Neural cell (in vitro differentiated cells): ENCODE results near the gene CCDC83. TPM values are rescaled to one million over a fixed set of nuclear protein-coding genes. Genes with fewer than 3 reads are reported as not detected.

Experiments
- H2AFZ ChIP-seq: fragments of 200-600, 300-800 bp; sonication (generic), shearing (Covaris generic); 2 replicates; pipeline ENCODE4 v1.6.0; 2014; ENCODE audit warnings: low read depth, mild to moderate bottlenecking, antibody characterized with exemption, low read length, moderate library complexity
- H3F3A ChIP-seq: fragments of 200-600 bp; shearing (Covaris generic); 2 replicates; pipeline ENCODE4 v1.6.1; 2016; ENCODE audit warnings: mild to moderate bottlenecking, moderate library complexity, mixed read lengths, antibody characterized with exemption, low read length; ENCODE audit not compliant: insufficient read depth, poor library complexity, severe bottlenecking
- H3K27ac ChIP-seq: fragments of 200-600, 300-800 bp; sonication (generic), shearing (Covaris generic); 2 replicates; pipeline ENCODE4 v1.5.1; 2014; ENCODE audit warnings: mild to moderate bottlenecking, low read length, moderate library complexity
- H3K27me3 ChIP-seq: fragments of 300-800, 200-600 bp; sonication (generic), shearing (Covaris generic); 2 replicates; pipeline ENCODE4 v1.6.0; 2014; ENCODE audit warnings: mild to moderate bottlenecking, low read depth, low read length, moderate library complexity; ENCODE audit not compliant: insufficient read depth
- H3K36me3 ChIP-seq: fragments of 300-800, 200-600 bp; sonication (generic), shearing (Covaris generic); 2 replicates; pipeline ENCODE4 v1.5.1; 2014; ENCODE audit warnings: mild to moderate bottlenecking, antibody characterized with exemption, low read length, moderate library complexity; ENCODE audit not compliant: insufficient read depth
- H3K4me2 ChIP-seq: fragments of 300-800, 200-600 bp; sonication (generic), shearing (Covaris generic); 2 replicates; pipeline ENCODE4 v1.6.0; 2014; ENCODE audit warnings: mild to moderate bottlenecking, low read length
- H3K4me3 ChIP-seq: fragments of 300-800, 200-600 bp; sonication (generic), shearing (Covaris generic); 2 replicates; pipeline ENCODE4 v1.5.1; 2014; ENCODE audit warnings: mild to moderate bottlenecking, low read length, moderate library complexity
- H3K79me2 ChIP-seq: fragments of 200-600 bp; shearing (Covaris generic); replicated peaks from 2 replicates; pipeline ENCODE4 v1.6.0; 2014; ENCODE audit warnings: mild to moderate bottlenecking, low read length, moderate library complexity; ENCODE audit not compliant: insufficient read depth
- H3K9ac ChIP-seq: fragments of 300-800, 200-600 bp; sonication (generic), shearing (Covaris generic); 2 replicates; pipeline ENCODE4 v1.6.1; 2016; ENCODE audit warnings: mild to moderate bottlenecking, low read length, mixed read lengths
- H3K9me2 ChIP-seq: fragments of 200-600 bp; shearing (Covaris generic); 2 replicates; pipeline ENCODE4 v1.6.1; 2016; ENCODE audit warnings: mild to moderate bottlenecking, low read length, mixed read lengths; ENCODE audit not compliant: insufficient read depth
- H3K9me3 ChIP-seq: fragments of 200-600, 300-800 bp; sonication (generic), shearing (Covaris generic); 2 replicates; pipeline ENCODE4 v1.6.1; 2016; ENCODE audit warnings: mild to moderate bottlenecking, mixed run types, low read length, moderate library complexity, mixed read lengths
- H4K20me1 ChIP-seq: fragments of 200-600 bp; shearing (Covaris generic); 2 replicates; pipeline ENCODE4 v1.6.1; 2016; ENCODE audit warnings: mild to moderate bottlenecking, mixed run types; ENCODE audit not compliant: insufficient read depth
- CTCF ChIP-seq: fragments of 450-650 bp; IDR thresholded peaks from 2 replicates; pipeline ENCODE4 v1.5.1; 2014; ENCODE audit warnings: antibody characterized with exemption, mild to moderate bottlenecking, moderate library complexity; ENCODE audit not compliant: poor library complexity, severe bottlenecking
- EP300 ChIP-seq: fragments of 450-650 bp; conservative IDR thresholded peaks from 2 replicates; pipeline ENCODE4 v1.6.1; 2014; ENCODE audit warnings: antibody characterized with exemption, mild to moderate bottlenecking, moderate library complexity; ENCODE audit not compliant: poor library complexity, severe bottlenecking
- EZH2 ChIP-seq: fragments of 200-600, 300-800 bp; shearing (Covaris generic), sonication (generic); IDR thresholded peaks from 2 replicates; pipeline ENCODE4 v1.6.1; 2014; ENCODE audit warnings: antibody characterized with exemption, low read length, borderline replicate concordance, mild to moderate bottlenecking; ENCODE audit not compliant: insufficient read depth, poor library complexity, severe bottlenecking
- MXI1 ChIP-seq: fragments of 450-650 bp; conservative IDR thresholded peaks from 2 replicates; pipeline ENCODE4 v1.6.1; 2014; ENCODE audit warnings: antibody characterized with exemption, mild to moderate bottlenecking; ENCODE audit not compliant: poor library complexity, severe bottlenecking
- POLR2AphosphoS5 ChIP-seq: IDR thresholded peaks from 2 replicates; pipeline ENCODE4 v1.6.1; 2012
- RAD21 ChIP-seq: fragments of 450-650 bp; conservative IDR thresholded peaks from 2 replicates; pipeline ENCODE4 v1.6.1; 2014; ENCODE audit warnings: antibody characterized with exemption, mild to moderate bottlenecking, moderate library complexity
- REST ChIP-seq: IDR thresholded peaks from 2 replicates; pipeline ENCODE4 v1.6.1; 2012; ENCODE audit warnings: borderline replicate concordance
- SMC3 ChIP-seq: fragments of 450-650 bp; conservative IDR thresholded peaks from 2 replicates; pipeline ENCODE4 v1.6.1; 2014; ENCODE audit warnings: antibody characterized with exemption, mild to moderate bottlenecking, moderate library complexity; ENCODE audit not compliant: poor library complexity
- TAF1 ChIP-seq: IDR thresholded peaks from 2 replicates; pipeline ENCODE4 v1.6.1; 2012; ENCODE audit warnings: low read depth
- polyA plus RNA-seq: library from polyadenylated mRNA; depleted of rRNA; stranded (reverse); fragments of >200 nt; gene quantifications from 2 replicates; pipeline ENCODE4 v1.2.3, GENCODE V29; 2014

CCDC83 gene
- polyA plus RNA-seq, 1 donor from 2014 or later: not detected

- Histone ChIP-seq H3K9me3 (no peaks in the 10 kb centered on the region), H2AFZ (no peak overlapping the region), H3K36me3 (no peaks in the 10 kb centered on the region), H3K9me2 (no peaks in the 10 kb centered on the region), H3F3A (no peaks in the 10 kb centered on the region), H3K27ac (no peak overlapping the region), H3K27me3 (no peaks in the 10 kb centered on the region), H3K9ac (no peak overlapping the region), H4K20me1 (no peaks in the 10 kb centered on the region), H3K4me3 (no peak overlapping the region), H3K4me2 (no peak overlapping the region), H3K79me2 (no peaks in the 10 kb centered on the region)
- TF ChIP-seq MXI1: no peak
- no peak for TF ChIP-seq POLR2AphosphoS5
Measured at GRCh38 chr11:85863855-85864254, 8.7 kb downstream of the CCDC83 start.

GRCh38 chr11:85866137-85866827, 11.1 kb downstream of the CCDC83 start:
- Histone ChIP-seq H2AFZ (no peak overlapping the region), H3K4me2 (no peak overlapping the region)

More at GRCh38 chr11:85866137-85866827, 11.1 kb downstream of the CCDC83 start:
- no peaks in the 10 kb centered on the region for H3K9me3 ChIP-seq
- H3K36me3 ChIP-seq: no peaks in the 10 kb centered on the region
- H3K4me3 ChIP-seq: no peak overlapping the region
- no peak overlapping the region for H3K27ac ChIP-seq
- H3K27me3 ChIP-seq: no peaks in the 10 kb centered on the region
- no peaks in the 10 kb centered on the region for H4K20me1 ChIP-seq
- H3K9ac ChIP-seq: no peak overlapping the region
- no peaks in the 10 kb centered on the region for H3K79me2 ChIP-seq
- no peaks in the 10 kb centered on the region for H3K9me2 ChIP-seq
- no peaks in the 10 kb centered on the region for H3F3A ChIP-seq
- TF ChIP-seq EP300 (no peak), CTCF (no peak), POLR2AphosphoS5 (no peak), MXI1 (no peak), SMC3 (no peak), TAF1 (no peak), EZH2 (no peak), REST (no peak), RAD21 (no peak)
